K562 (cell line): ENCODE results near the gene GAMT. TPM values are rescaled to one million over a fixed set of nuclear protein-coding genes. Genes with fewer than 3 reads are reported as not detected.
A peak's percentile ranks its signal among the peaks of the same experiment; 100 is the strongest.

Source experiments
- CBX3 ChIP-seq, 2 experiments: IDR thresholded peaks; 1 replicate in 1 of 2; 2 replicates in 1 of 2; pipeline ENCODE4 v1.6.1; 2012; ENCODE audit warnings: inconsistent platforms in 2 of 2, low read length in 2 of 2, borderline replicate concordance in 1 of 2, control low read depth in 1 of 2
- CHD4 ChIP-seq: fragments of 200-600 bp; sonication (generic); IDR thresholded peaks from 3 replicates; pipeline ENCODE4 v1.6.1; 2012; ENCODE audit warnings: low read depth, mild to moderate bottlenecking, mixed read lengths, low read length, inconsistent platforms; ENCODE audit not compliant: insufficient read depth, insufficient replicate concordance, poor library complexity, severe bottlenecking
- DNMT1 ChIP-seq: fragments of 450-650 bp; IDR thresholded peaks from 2 replicates; pipeline ENCODE4 v1.6.1; 2016; ENCODE audit warnings: antibody characterized with exemption, mild to moderate bottlenecking
- ETV6 ChIP-seq, 3 experiments: fragments of 150-350 bp in 1 of 3; sonication (generic) in 1 of 3; formaldehyde crosslinking in 1 of 3; IDR thresholded peaks; 2 replicates each; pipeline versions ENCODE4 v1.6.1 to v1.8.0; 2014 to 2022; ENCODE audit warnings: borderline replicate concordance in 2 of 3, low read depth in 2 of 3, antibody characterized with exemption in 1 of 3, low read length in 1 of 3, mild to moderate bottlenecking in 1 of 3, missing genetic modification reagents in 1 of 3
- EWSR1 ChIP-seq: fragments of 450-650 bp; IDR thresholded peaks from 2 replicates; pipeline ENCODE4 v1.6.1; 2018; ENCODE audit warnings: borderline replicate concordance, mild to moderate bottlenecking, low read depth, moderate library complexity; ENCODE audit not compliant: partially characterized antibody
- HEY1 ChIP-seq: fragments of 250-450 bp; sonication (Bioruptor Pico); IDR thresholded peaks from 2 replicates; pipeline ENCODE4 v1.5.0; 2020; ENCODE audit warnings: mild to moderate bottlenecking, moderate library complexity, borderline replicate concordance
- HLTF ChIP-seq: fragments of 450-650 bp; IDR thresholded peaks from 2 replicates; pipeline ENCODE4 v1.6.1; 2016
- HMGN3 ChIP-seq: IDR thresholded peaks from 2 replicates; pipeline ENCODE4 v1.6.1; 2011; ENCODE audit warnings: borderline replicate concordance, low read depth, mild to moderate bottlenecking, mixed read lengths, low read length; ENCODE audit not compliant: insufficient read length; ENCODE audit errors: extremely low read depth
- MCM2 ChIP-seq: fragments of 450-650 bp; IDR thresholded peaks from 2 replicates; pipeline ENCODE4 v1.6.1; 2017; ENCODE audit warnings: low read depth, mild to moderate bottlenecking
- MEIS2 ChIP-seq: fragments of 450-650 bp; IDR thresholded peaks from 2 replicates; pipeline ENCODE4 v1.6.1; 2014; ENCODE audit warnings: mild to moderate bottlenecking; ENCODE audit not compliant: partially characterized antibody
- MIER1 ChIP-seq: fragments of 450-650 bp; IDR thresholded peaks from 2 replicates; pipeline ENCODE4 v1.6.1; 2016; ENCODE audit warnings: antibody characterized with exemption, mild to moderate bottlenecking, low read depth
- MXD1 ChIP-seq: fragments of 250-450 bp; sonication (Bioruptor Pico); IDR thresholded peaks from 2 replicates; pipeline ENCODE4 v1.8.0; 2021; ENCODE audit warnings: borderline replicate concordance, mild to moderate bottlenecking, moderate library complexity; ENCODE audit not compliant: poor library complexity, severe bottlenecking
- MYNN ChIP-seq, 2 experiments: sonication (generic); formaldehyde crosslinking in 1 of 2; IDR thresholded peaks; 2 replicates each; pipeline versions ENCODE4 v1.5.0 to v1.6.1; 2016 to 2020; ENCODE audit warnings: antibody characterized with exemption in 1 of 2, missing genetic modification reagents in 1 of 2
- PCBP2 ChIP-seq: fragments of 200-400 bp; formaldehyde crosslinking; IDR thresholded peaks from 2 replicates; pipeline ENCODE4 v1.6.1; 2018; ENCODE audit warnings: low read length, low read depth, mild to moderate bottlenecking, moderate library complexity; ENCODE audit not compliant: poor library complexity, severe bottlenecking
- PTTG1 ChIP-seq: fragments of 450-650 bp; IDR thresholded peaks from 2 replicates; pipeline ENCODE4 v1.6.1; 2016; ENCODE audit warnings: low read depth, mild to moderate bottlenecking, missing genetic modification characterization, missing compliant biosample characterization
- RNF2 ChIP-seq: sonication (generic); IDR thresholded peaks from 2 replicates; pipeline ENCODE4 v1.6.1; 2016
- TBL1XR1 ChIP-seq, 2 experiments: IDR thresholded peaks; 2 replicates each; pipeline ENCODE4 v1.6.1; 2012; ENCODE audit warnings: improper control_type of control experiment in 2 of 2, low read length in 2 of 2, mild to moderate bottlenecking in 1 of 2
- WHSC1 ChIP-seq: IDR thresholded peaks from one replicate; pipeline ENCODE4 v1.6.1; 2012; ENCODE audit warnings: low read length, control low read depth, inconsistent platforms
- ZBTB9 ChIP-seq: fragments of 450-650 bp; formaldehyde crosslinking; IDR thresholded peaks from 2 replicates; pipeline ENCODE4 v1.4.0; 2020; ENCODE audit warnings: mild to moderate bottlenecking, moderate library complexity
- ZFX ChIP-seq: sonication (generic); formaldehyde crosslinking; IDR thresholded peaks from 2 replicates; pipeline ENCODE4 v1.8.0; 2022; ENCODE audit warnings: mild to moderate bottlenecking, missing genetic modification reagents, moderate library complexity
- ZNF134 ChIP-seq: fragments of 250-450 bp; sonication (Bioruptor Pico); conservative IDR thresholded peaks from 2 replicates; pipeline ENCODE4 v1.4.0; 2020
- ZNF384 ChIP-seq: IDR thresholded peaks from 2 replicates; pipeline ENCODE4 v1.6.1; 2012; ENCODE audit warnings: low read depth, low read length, improper control_type of control experiment
- ZNF696 ChIP-seq: fragments of 250-450 bp; sonication (Bioruptor Pico); conservative IDR thresholded peaks from 2 replicates; pipeline ENCODE4 v1.4.0; 2020; ENCODE audit warnings: mild to moderate bottlenecking, moderate library complexity
- polyA plus RNA-seq, 8 experiments: library from polyadenylated mRNA; depleted of rRNA in 4 of 8; stranded (reverse) in 5 of 8; unstranded in 3 of 8; fragments of >200 nt; fragmentation: Nextera tagmentation in 2 of 8; fragmentation: Illumina TruSeq in 1 of 8; extraction: Ambion mirVana in 2 of 8; extraction: Trizol in 1 of 8; gene quantifications; 2 replicates each; pipeline versions ENCODE4 v1.2.1 to v1.2.3, GENCODE V29; 2011 to 2014; ENCODE audit warnings: inconsistent platforms in 1 of 8, missing spikeins in 1 of 8
- total RNA-seq, 7 experiments: library from RNA; depleted of rRNA in 6 of 7; stranded (reverse); fragments of >200 nt in 6 of 7; fragmentation: Illumina TruSeq in 2 of 7; extraction: Trizol in 2 of 7; gene quantifications; 2 replicates each; pipeline versions ENCODE4 v1.2.1 to v1.2.3, GENCODE V29; 2011 to 2021; ENCODE audit warnings: low replicate concordance in 1 of 7
- TF ChIP-seq, protein P1 (sequence below): fragments of 450-650 bp; formaldehyde crosslinking; IDR thresholded peaks from 2 replicates; pipeline ENCODE4 v1.4.0; 2022; ENCODE audit warnings: missing genetic modification characterization

The GAMT gene
- total and polyA plus RNA-seq, 9 of the 15 experiments (the other 6 are each of a cell fraction or from before 2014, with no cell fraction given): 1.3 to 35.3 (median 27.2) TPM

DNA sequence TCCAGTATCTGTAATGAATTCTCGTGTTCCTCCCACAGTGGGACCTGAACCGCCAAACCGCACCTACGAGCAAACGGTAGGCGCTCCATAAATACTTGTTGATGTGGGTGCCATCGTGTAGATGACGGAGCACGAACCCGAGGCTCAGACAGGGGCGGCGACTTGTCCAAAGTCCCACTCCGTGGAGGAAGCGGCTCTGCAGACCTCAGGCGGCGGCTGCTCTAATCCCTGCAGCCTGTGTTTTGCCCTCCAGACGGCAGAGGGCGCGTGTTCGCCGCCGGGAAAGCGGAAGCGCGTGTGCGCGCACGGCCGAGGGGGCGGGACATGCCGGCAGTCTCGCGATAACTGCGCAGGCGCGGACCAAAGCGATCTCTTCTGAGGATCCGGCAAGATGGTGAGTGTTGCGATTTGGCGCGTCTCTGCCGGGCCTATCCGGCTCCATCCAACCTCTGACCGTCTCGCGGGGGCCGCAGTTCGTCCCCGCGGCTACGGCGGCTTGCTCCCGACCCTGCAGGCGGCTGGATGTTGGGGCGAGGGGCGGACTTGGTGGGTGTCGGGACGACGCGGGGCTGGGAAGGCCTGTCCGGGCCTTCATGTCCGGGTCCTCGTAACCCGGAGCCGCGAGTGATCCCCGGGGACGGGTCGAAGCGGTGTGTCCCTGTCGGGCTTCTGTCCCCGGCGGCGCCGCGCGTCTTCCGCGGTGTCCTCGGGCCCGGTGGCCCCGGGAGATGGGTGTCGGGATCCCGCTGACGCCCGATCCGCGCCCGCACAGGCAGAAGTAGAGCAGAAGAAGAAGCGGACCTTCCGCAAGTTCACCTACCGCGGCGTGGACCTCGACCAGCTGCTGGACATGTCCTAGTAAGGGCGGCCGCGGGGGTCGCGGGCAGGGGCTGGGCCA, 36.9 kb upstream of the GAMT start, which contains the start of gene RPS15 (continued):
- TF ChIP-seq MYNN (IDR thresholded peaks at IDR 0.05) (no peak), MYNN (CRISPR knock-in tag; IDR thresholded peaks at IDR 0.05) (no peak), MCM2 (no peak), RNF2 (peak; percentile 79; the same call in 1 of the 2 replicates), PCBP2 (no peak), HMGN3 (peak; percentile 97), MEIS2 (peak; percentile 61), EWSR1 (no peak), HEY1 (CRISPR knock-in tag) (no peak), PTTG1 (tag) (no peak), DNMT1 (no peak), ETV6 (IDR thresholded peaks at IDR 0.05; ENCODE audit: borderline replicate concordance in 1 of 2, low read depth in 2 of 2, low read length in 1 of 2) (no peak), ETV6 (CRISPR knock-in tag; IDR thresholded peaks at IDR 0.05; ENCODE audit: borderline replicate concordance) (no peak), HLTF (0 out of 2 replicates have a peak, but pooled peaks have one; percentile 61), ZFX (CRISPR knock-in tag) (peak; percentile 100), MIER1 (no peak), ZNF134 (no peak), ZNF384 (no peak), ZNF696 (CRISPR knock-in tag) (no peak), TBL1XR1 (IDR thresholded peaks at IDR 0.05; ENCODE audit: low read length in 2 of 2) (peak; percentile 26 to 74; a peak in 3 of 4 replicates), CBX3 (IDR thresholded peaks at IDR 0.05; ENCODE audit: borderline replicate concordance in 1 of 2, low read length in 2 of 2) (peak in 1 of 2 experiments; percentile 73; a peak in 1 of 3 replicates), WHSC1 (no peak), ZBTB9 (CRISPR knock-in tag) (peak; percentile 89), CHD4 (no peak), MXD1 (no peak)
- TF ChIP-seq, protein P1, sequence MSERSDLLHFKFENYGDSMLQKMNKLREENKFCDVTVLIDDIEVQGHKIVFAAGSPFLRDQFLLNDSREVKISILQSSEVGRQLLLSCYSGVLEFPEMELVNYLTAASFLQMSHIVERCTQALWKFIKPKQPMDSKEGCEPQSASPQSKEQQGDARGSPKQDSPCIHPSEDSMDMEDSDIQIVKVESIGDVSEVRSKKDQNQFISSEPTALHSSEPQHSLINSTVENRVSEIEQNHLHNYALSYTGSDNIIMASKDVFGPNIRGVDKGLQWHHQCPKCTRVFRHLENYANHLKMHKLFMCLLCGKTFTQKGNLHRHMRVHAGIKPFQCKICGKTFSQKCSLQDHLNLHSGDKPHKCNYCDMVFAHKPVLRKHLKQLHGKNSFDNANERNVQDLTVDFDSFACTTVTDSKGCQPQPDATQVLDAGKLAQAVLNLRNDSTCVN (CRISPR knock-in tag): peak; percentile 55; the same call in 1 of the 2 replicates
